Measurements from ENCODE around the gene PLA2G6. TPM values are rescaled to one million over a fixed set of nuclear protein-coding genes. Genes with fewer than 3 reads are reported as not detected.

PLA2G6 gene
- total and polyA plus RNA-seq, 2 of the 4 experiments (the other 2 are of a cell fraction) = 6.1 to 10.3 TPM

DNA sequence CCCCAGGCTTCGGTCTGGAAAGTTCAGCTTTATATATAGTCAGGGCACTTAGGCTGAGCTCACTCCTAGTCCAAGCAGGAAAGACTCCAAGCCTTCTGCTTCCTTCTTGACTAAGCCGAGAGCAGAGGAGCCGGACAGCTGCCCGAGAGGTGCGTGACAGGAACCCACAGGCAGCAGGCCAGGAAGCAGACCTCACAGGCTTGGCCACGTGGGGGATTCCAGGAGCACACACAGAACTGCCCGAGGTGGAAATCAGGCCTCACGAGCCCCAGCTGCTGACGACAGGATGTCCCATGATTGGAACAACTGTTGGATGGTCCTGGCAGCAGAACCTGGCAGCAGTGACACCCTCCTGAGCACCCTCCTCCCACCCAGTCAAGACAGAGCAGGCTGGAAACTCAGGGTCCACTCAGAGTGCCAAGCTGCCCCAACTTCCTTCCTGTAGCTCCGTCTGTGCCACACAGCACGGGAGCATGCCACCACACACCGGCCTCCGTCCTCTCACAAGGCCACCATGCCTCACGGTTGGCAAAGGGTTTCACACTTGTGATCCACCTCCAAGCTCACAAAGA is 5.4 kb downstream of the PLA2G6 start:
- Histone ChIP-seq H3K23ac (ENCODE audit: low read depth, low read length) (peak overlapping the region; percentile 95), H3K56ac (ENCODE audit: extremely low read depth, insufficient read depth, low read length) (no peak overlapping the region), H2BK120ac (ENCODE audit: low read depth, low read length) (peak overlapping the region; percentile 95), H3K27ac (ENCODE audit: insufficient read depth, low read length) (peak overlapping the region; percentile 75), H3K4ac (ENCODE audit: low read depth, low read length) (peak overlapping the region; percentile 99), H2BK15ac (ENCODE audit: low read depth, low read length) (peak overlapping the region; percentile 99), H3K4me3 (ENCODE audit: insufficient read depth, low read depth, low read length) (no peak overlapping the region), H3K4me1 (ENCODE audit: control insufficient read depth, insufficient read depth, low read length) (peaks cover 37% of the 10 kb centered on the region), H3K36me3 (ENCODE audit: control insufficient read depth, insufficient read depth, low read length) (no peaks in the 10 kb centered on the region), H3K18ac (ENCODE audit: low read depth, low read length) (peak overlapping the region; percentile 62), H2AK9ac (replicated peaks; ENCODE audit: low read depth, low read length, poor library complexity) (peak overlapping the region; percentile 98), H3K4me2 (ENCODE audit: low read depth, low read length) (no peak overlapping the region; the same call in 1 of the 2 replicates), H2AFZ (replicated peaks; ENCODE audit: low read length, poor library complexity) (peak overlapping the region; percentile 82), H3K9me1 (ENCODE audit: insufficient read depth, low read length) (peaks cover 36% of the 10 kb centered on the region), H2AK5ac (ENCODE audit: low read depth, low read length) (peak overlapping the region; percentile 99), H4K8ac (ENCODE audit: low read depth in 2 of 2, low read length in 2 of 2) (peak overlapping the region; percentile 73 to 93), H4K20me1 (ENCODE audit: insufficient read depth, low read length) (no peaks in the 10 kb centered on the region; the same call in 1 of the 2 replicates), H3K14ac (replicated peaks; ENCODE audit: low read depth, low read length) (peak overlapping the region; percentile 86), H3K9me3 (ENCODE audit: control insufficient read depth, insufficient read depth, low read length) (no peaks in the 10 kb centered on the region), H2BK5ac (ENCODE audit: low read depth, low read length, poor library complexity, severe bottlenecking) (peak overlapping the region; percentile 90), H4K91ac (ENCODE audit: insufficient read depth, low read depth, low read length) (peak overlapping the region; percentile 96), H3K9ac (ENCODE audit: low read depth, low read length) (no peak overlapping the region), H2BK20ac (ENCODE audit: low read depth, low read length) (peak overlapping the region; percentile 93), H4K5ac (ENCODE audit: low read depth, low read length) (peak overlapping the region; percentile 53), H3K79me1 (ENCODE audit: low read depth in 1 of 2, low read length in 2 of 2) (peaks cover 2 to 36% of the 10 kb centered on the region in 2 experiments; a peak in 3 of 4 replicates), H3K27me3 (ENCODE audit: control insufficient read depth, insufficient read depth, low read length) (no peaks in the 10 kb centered on the region)
- TF ChIP-seq RAD21 (IDR thresholded peaks at IDR 0.05; ENCODE audit: low read length) = no peak; the same call in 1 of the 2 replicates
- TF ChIP-seq BHLHE40 (IDR thresholded peaks at IDR 0.05; ENCODE audit: low read depth, low read length) = peak; percentile 45
- TF ChIP-seq USF2 (IDR thresholded peaks at IDR 0.05; ENCODE audit: low read depth, low read length) = peak; percentile 94
- TF ChIP-seq MXI1 (IDR thresholded peaks at IDR 0.05; ENCODE audit: borderline replicate concordance, low read depth, low read length) = peak; percentile 71; the same call in 1 of the 2 replicates
- TF ChIP-seq NFE2L2 (IDR thresholded peaks at IDR 0.05; ENCODE audit: low read depth, low read length) = peak; percentile 8; the same call in 1 of the 2 replicates
- no peak for TF ChIP-seq CTCF (conservative IDR thresholded peaks at IDR 0.05; ENCODE audit: low read depth, low read length)
- no peak for TF ChIP-seq CHD1 (IDR thresholded peaks at IDR 0.05; ENCODE audit: low read depth, low read length)
- ChIA-PET CTCF (interaction anchor here (0.6 to 1.0 kb wide), 4 partner anchors 26 to 61 kb away, joined by 3 to 5 read pairs (median 4); partner anchors contain the start of gene MAFF), POLR2A (ENCODE audit: unreplicated experiment) (no interaction called here)
- BruUV-seq (replicated peaks) = no TSS peak
- in situ Hi-C loops (cut with MboI; ENCODE audit: low sequenced_read_pairs) = no loop called here
- DNase-seq (peak; percentile 98), ATAC-seq (ENCODE audit: low read depth) (peak; percentile 39)
- dilution Hi-C loops (cut with HindIII; ENCODE audit: low sequenced_read_pairs, unreplicated experiment) = no loop called here
- 40% methylated on average over 6 of the region's 14 CpGs; no CpG with 5 or more reads in 1 of the 2 experiments for WGBS, 2 experiments (ENCODE audit: extremely low coverage in 2 of 2, insufficient read length in 1 of 2)
- intact Hi-C loops (cut with micrococcal nuclease) = no loop called here

All from IMR-90 (cell line).